Loucy (cell line): ENCODE data around the gene TMTC1.

Source experiments
- EZH2phosphoT487 ChIP-seq: fragments of 200-600 bp; IDR thresholded peaks from 2 replicates; pipeline ENCODE4 v1.6.1; 2018; ENCODE audit warnings: antibody characterized with exemption, mild to moderate bottlenecking, moderate library complexity, borderline replicate concordance
- TF ChIP-seq, protein P1 (sequence below): fragments of 200-600 bp; sonication (generic); conservative IDR thresholded peaks from 2 replicates; pipeline ENCODE4 v1.5.1; 2014; ENCODE audit warnings: mild to moderate bottlenecking, antibody characterized with exemption, low read length

DNA sequence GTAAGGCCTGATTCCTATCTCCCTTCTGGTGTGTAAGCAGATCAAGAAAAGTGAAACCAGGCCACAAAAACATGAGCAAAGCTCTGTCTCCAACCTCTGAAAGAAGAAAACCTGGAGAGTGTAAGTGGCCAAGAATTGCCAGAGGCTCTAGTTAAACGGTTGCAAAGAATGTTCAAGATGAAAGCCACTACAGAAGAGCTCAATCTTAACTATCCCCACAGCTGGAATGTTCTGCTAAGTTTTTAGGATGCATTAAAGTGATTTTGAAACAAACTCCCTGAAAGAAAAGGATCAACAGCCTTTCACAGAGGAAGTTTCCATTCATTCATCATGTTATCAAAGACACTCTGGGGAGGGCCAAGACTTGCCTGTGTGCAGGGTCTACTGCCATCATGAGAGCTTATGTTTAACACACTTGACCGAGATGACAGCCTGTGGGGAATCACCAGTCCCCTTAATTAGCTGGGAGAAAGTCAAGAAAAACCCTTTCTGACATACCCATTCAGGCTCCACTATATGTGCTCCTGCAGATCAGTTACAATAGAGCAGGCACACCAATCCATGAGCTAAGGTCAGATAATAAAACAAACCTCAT, 158.3 kb downstream of the TMTC1 start:
- TF ChIP-seq, protein P1, sequence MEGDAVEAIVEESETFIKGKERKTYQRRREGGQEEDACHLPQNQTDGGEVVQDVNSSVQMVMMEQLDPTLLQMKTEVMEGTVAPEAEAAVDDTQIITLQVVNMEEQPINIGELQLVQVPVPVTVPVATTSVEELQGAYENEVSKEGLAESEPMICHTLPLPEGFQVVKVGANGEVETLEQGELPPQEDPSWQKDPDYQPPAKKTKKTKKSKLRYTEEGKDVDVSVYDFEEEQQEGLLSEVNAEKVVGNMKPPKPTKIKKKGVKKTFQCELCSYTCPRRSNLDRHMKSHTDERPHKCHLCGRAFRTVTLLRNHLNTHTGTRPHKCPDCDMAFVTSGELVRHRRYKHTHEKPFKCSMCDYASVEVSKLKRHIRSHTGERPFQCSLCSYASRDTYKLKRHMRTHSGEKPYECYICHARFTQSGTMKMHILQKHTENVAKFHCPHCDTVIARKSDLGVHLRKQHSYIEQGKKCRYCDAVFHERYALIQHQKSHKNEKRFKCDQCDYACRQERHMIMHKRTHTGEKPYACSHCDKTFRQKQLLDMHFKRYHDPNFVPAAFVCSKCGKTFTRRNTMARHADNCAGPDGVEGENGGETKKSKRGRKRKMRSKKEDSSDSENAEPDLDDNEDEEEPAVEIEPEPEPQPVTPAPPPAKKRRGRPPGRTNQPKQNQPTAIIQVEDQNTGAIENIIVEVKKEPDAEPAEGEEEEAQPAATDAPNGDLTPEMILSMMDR, result no peak
- no peak for TF ChIP-seq EZH2phosphoT487
